Measurements from ENCODE around the gene SNCB. TPM values are rescaled to one million over a fixed set of nuclear protein-coding genes. Genes with fewer than 3 reads are reported as not detected.

SNCB gene
- total and polyA plus RNA-seq, 3 donors from 2014 or later = 0.31 to 0.74 (median 0.62) TPM

DNA sequence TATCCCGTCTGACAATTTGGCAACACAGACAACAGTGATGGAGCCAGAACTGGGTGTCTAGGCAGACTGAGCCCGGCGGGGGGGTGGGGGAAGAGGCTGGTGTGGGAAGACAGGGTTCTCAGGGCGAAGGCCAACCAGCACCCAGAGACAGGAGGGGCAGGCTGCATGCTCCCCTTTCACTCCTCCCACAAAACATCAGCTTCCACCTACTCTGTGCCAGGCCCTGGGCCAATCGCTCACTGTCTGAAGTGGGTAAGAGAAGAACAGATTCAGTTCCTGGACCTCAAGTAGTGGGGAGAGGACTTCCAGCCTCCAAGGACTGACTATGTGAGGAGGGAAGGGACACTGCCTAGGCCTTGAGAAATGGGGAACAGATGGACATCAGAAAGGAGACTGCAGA is 2.8 kb downstream of the SNCB start:
- H3K27ac ChIP-seq = no peak overlapping the region
- DNase-seq = no peak
- no peaks in the 10 kb centered on the region for H3K9me3 ChIP-seq
- no peaks in the 10 kb centered on the region for H3K36me3 ChIP-seq (ENCODE audit: low read depth, missing control alignments)
- 64 to 70% methylated on average over 4 to 5 of the region's 5 CpGs for WGBS, 2 donors
- TF ChIP-seq, protein P1, sequence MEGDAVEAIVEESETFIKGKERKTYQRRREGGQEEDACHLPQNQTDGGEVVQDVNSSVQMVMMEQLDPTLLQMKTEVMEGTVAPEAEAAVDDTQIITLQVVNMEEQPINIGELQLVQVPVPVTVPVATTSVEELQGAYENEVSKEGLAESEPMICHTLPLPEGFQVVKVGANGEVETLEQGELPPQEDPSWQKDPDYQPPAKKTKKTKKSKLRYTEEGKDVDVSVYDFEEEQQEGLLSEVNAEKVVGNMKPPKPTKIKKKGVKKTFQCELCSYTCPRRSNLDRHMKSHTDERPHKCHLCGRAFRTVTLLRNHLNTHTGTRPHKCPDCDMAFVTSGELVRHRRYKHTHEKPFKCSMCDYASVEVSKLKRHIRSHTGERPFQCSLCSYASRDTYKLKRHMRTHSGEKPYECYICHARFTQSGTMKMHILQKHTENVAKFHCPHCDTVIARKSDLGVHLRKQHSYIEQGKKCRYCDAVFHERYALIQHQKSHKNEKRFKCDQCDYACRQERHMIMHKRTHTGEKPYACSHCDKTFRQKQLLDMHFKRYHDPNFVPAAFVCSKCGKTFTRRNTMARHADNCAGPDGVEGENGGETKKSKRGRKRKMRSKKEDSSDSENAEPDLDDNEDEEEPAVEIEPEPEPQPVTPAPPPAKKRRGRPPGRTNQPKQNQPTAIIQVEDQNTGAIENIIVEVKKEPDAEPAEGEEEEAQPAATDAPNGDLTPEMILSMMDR (IDR thresholded peaks at IDR 0.05) = no peak
- no peak for TF ChIP-seq POLR2A (IDR thresholded peaks at IDR 0.05)
- no peak overlapping the region for H3K4me3 ChIP-seq
- intact Hi-C loops (cut with DNase I; ENCODE audit: low total_unique reads) = no loop called here
- H3K4me1 ChIP-seq = peaks cover 9% of the 10 kb centered on the region
- H3K27me3 ChIP-seq = no peaks in the 10 kb centered on the region

DNA sequence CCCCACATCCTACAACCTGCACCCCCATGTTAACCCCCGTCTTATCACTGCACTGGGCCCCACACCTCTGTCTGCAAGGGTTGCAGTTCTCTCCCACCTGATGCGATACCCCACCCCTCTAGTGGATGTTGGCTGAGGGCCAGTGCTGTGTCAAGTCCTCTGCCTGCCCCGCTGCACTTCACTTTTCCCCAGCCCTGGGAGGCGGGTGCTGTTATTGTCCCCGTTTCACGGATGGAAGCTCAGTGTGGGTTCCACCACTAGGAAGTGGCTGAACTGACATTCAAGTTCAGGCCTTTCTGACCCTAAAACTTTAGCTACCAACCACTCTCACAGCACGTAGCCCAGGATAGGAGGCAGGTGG is 3.5 kb downstream of the SNCB start:
- H3K9me3 ChIP-seq = no peaks in the 10 kb centered on the region
- no peak overlapping the region for H3K4me3 ChIP-seq
- no peak overlapping the region for H3K27ac ChIP-seq
- DNase-seq = no peak
- H3K36me3 ChIP-seq (ENCODE audit: low read depth, missing control alignments) = no peaks in the 10 kb centered on the region
- peaks cover 10% of the 10 kb centered on the region for H3K4me1 ChIP-seq
- H3K27me3 ChIP-seq = no peaks in the 10 kb centered on the region
- 73 to 77% methylated on average over 7 of the region's 7 CpGs for WGBS, 2 donors
- intact Hi-C loops (cut with DNase I; ENCODE audit: low total_unique reads) = no loop called here
- no peak for TF ChIP-seq POLR2A (IDR thresholded peaks at IDR 0.05)
- TF ChIP-seq, protein P1 (IDR thresholded peaks at IDR 0.05) = no peak

DNA sequence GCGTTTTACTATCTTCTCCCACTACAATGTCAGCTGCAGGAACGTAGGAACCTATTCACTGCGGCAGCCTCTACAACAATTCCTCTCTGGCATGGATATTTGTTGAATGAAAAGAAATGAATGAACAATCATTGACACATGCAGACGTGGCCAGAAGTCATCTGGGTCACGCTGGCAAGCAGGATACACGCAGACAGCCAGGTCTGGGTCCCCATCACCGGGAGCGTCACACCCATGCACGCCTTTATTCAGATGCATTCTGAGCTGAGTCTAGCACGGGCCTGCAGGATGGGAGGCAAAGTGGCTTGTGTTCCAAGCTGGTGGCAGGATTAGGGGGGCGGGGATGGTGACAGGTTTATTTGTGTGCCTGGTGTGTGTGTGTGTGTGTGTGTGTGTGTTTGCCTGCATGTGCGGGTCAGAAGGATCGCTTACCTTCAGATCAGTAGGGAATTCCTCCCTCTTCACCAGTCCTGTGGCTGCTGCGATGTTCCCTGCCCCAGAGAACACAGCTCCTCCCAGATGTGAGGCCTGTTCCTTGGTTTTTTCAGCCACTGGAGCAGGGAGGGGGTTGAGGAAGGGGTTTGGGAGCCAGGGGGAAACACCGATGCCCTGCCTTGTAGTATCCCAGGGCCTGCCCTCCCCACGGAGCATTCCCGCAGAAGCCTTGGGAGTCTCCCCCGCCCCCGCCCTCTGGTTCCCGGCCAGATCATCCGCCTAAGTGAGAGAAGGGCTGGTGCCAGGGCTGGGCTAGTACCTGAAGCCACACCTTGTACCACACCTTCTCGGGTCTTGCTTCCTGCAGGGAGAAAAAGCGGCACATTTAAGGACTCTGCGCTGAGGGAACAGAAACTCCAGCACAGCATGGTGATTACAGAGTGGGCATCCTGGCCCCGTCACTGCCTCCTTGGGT is 4.1 kb downstream of the SNCB start:
- H3K27me3 ChIP-seq = no peaks in the 10 kb centered on the region
- DNase-seq = no peak
- WGBS, 2 donors = 50 to 69% methylated on average over 20 to 25 of the region's 25 CpGs
- H3K27ac ChIP-seq = no peak overlapping the region
- H3K36me3 ChIP-seq (ENCODE audit: low read depth, missing control alignments) = no peaks in the 10 kb centered on the region
- H3K4me1 ChIP-seq = peaks cover 17% of the 10 kb centered on the region
- no peaks in the 10 kb centered on the region for H3K9me3 ChIP-seq
- intact Hi-C loops (cut with DNase I; ENCODE audit: low total_unique reads) = no loop called here
- no peak overlapping the region for H3K4me3 ChIP-seq
- TF ChIP-seq POLR2A (IDR thresholded peaks at IDR 0.05) = no peak
- TF ChIP-seq, protein P1 (IDR thresholded peaks at IDR 0.05) = no peak

DNA sequence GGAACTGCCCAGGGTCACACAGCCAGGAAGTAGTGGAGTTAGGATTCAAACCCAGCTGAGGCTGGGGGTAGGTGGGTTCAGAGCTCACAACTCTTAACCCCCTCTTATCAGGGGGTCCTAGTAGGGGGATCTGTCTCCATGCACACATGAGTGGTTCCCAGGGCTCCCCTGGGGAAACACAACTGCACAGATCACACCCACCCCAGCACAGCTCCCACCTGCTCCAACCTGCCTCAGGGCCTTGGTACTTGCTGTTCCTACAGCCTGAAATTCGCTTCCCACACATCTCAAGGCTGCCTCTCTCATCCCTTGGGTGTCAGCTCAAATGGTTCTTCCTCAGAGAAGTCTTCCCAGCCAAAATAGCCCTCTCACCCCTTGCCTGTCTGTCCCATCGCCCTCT is 4.8 kb downstream of the SNCB start:
- H3K27ac ChIP-seq = no peak overlapping the region
- no peak overlapping the region for H3K4me3 ChIP-seq
- DNase-seq = no peak
- 64 to 87% methylated on average over 2 of the region's 2 CpGs for WGBS, 2 donors
- H3K27me3 ChIP-seq = no peaks in the 10 kb centered on the region
- intact Hi-C loops (cut with DNase I; ENCODE audit: low total_unique reads) = no loop called here
- no peaks in the 10 kb centered on the region for H3K9me3 ChIP-seq
- TF ChIP-seq, protein P1 (IDR thresholded peaks at IDR 0.05) = no peak
- no peak for TF ChIP-seq POLR2A (IDR thresholded peaks at IDR 0.05)
- H3K36me3 ChIP-seq (ENCODE audit: low read depth, missing control alignments) = no peaks in the 10 kb centered on the region
- peaks cover 21% of the 10 kb centered on the region for H3K4me1 ChIP-seq

DNA sequence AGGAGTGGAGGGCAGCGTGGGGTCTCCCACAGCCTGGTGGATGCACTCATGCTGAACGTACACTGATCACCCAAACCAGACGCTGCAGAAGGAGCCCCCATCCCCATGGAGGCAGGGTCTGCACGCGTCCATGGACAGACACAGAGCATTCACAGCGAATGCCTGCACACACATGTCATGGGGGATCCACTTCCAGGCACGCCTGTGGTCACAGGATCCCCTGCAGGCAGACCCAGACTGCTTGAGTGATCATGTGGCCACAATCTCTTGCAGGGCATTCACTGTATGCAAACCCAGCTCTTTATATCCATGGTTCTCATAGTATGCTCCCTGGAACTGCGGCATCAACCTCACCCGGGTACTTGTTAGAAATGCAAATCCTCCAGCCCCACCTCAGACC is 5.4 kb downstream of the SNCB start:
- no peak for DNase-seq
- WGBS, 2 donors = 77 to 78% methylated on average over 9 of the region's 9 CpGs
- TF ChIP-seq, protein P1 (IDR thresholded peaks at IDR 0.05) = no peak
- TF ChIP-seq POLR2A (IDR thresholded peaks at IDR 0.05) = no peak
- H3K4me3 ChIP-seq = no peak overlapping the region
- no peaks in the 10 kb centered on the region for H3K27me3 ChIP-seq
- H3K4me1 ChIP-seq = peaks cover 24% of the 10 kb centered on the region
- H3K9me3 ChIP-seq = no peaks in the 10 kb centered on the region
- intact Hi-C loops (cut with DNase I; ENCODE audit: low total_unique reads) = no loop called here
- no peaks in the 10 kb centered on the region for H3K36me3 ChIP-seq (ENCODE audit: low read depth, missing control alignments)
- no peak overlapping the region for H3K27ac ChIP-seq
